ENCODE data around the gene PFN1.
A peak's percentile ranks its signal among the peaks of the same experiment; 100 is the strongest.

PFN1 gene

GRCh38 chr17:4941319-4941610 is 7.1 kb downstream of the PFN1 start:
- peak overlapping the region; percentile 95 for H3K4me3 ChIP-seq (ENCODE audit: low read depth, low read length)
- no peaks in the 10 kb centered on the region for H3K9me3 ChIP-seq (ENCODE audit: severe bottlenecking)
- H3K27me3 ChIP-seq (ENCODE audit: insufficient read depth, low read depth, severe bottlenecking): no peaks in the 10 kb centered on the region
- DNase-seq: no peak
- peak overlapping the region; percentile 97 for H3K27ac ChIP-seq
- no peak for TF ChIP-seq CTCF (IDR thresholded peaks at IDR 0.05; ENCODE audit: low read depth, low read length)
- peaks cover 65% of the 10 kb centered on the region for H3K36me3 ChIP-seq

- H3K4me3 ChIP-seq (ENCODE audit: low read depth, low read length): peak overlapping the region; percentile 95
- H3K27me3 ChIP-seq (ENCODE audit: insufficient read depth, low read depth, severe bottlenecking): no peaks in the 10 kb centered on the region
- peaks cover 60% of the 10 kb centered on the region for H3K36me3 ChIP-seq
- TF ChIP-seq CTCF (IDR thresholded peaks at IDR 0.05; ENCODE audit: low read depth, low read length): no peak
- peak overlapping the region; percentile 97 for H3K27ac ChIP-seq
- no peaks in the 10 kb centered on the region for H3K9me3 ChIP-seq (ENCODE audit: severe bottlenecking)
- peak; percentile 83 for DNase-seq
These were observed 7.6 kb downstream of the PFN1 start for GRCh38 chr17:4940555-4941318.

GRCh38 chr17:4939796-4940554 is 8.4 kb downstream of the PFN1 start, which contains the start of the genes RNF167 and SLC25A11:
TSS of gene RNF167 (plus strand) at chr17:4940268. CDS start at chr17:4940910, 642 bp downstream.
TSS of gene SLC25A11 (minus strand) at chr17:4940046. CDS start at chr17:4939910, 136 bp downstream.
- H3K36me3 ChIP-seq: peaks cover 52% of the 10 kb centered on the region
- H3K27ac ChIP-seq: peak within 1 kb of the TSS; percentile 97
- no peaks in the 10 kb centered on the region for H3K27me3 ChIP-seq (ENCODE audit: insufficient read depth, low read depth, severe bottlenecking)
- peak within 1 kb of the TSS; percentile 95 for H3K4me3 ChIP-seq (ENCODE audit: low read depth, low read length)
- DNase-seq: peak; percentile 92
- TF ChIP-seq CTCF (IDR thresholded peaks at IDR 0.05; ENCODE audit: low read depth, low read length): no peak
- H3K9me3 ChIP-seq (ENCODE audit: severe bottlenecking): no peaks in the 10 kb centered on the region

- TF ChIP-seq CTCF (IDR thresholded peaks at IDR 0.05; ENCODE audit: low read depth, low read length): no peak
- Histone ChIP-seq H3K4me3 (ENCODE audit: low read depth, low read length) (peak overlapping the region; percentile 95), H3K9me3 (ENCODE audit: severe bottlenecking) (no peaks in the 10 kb centered on the region), H3K36me3 (peaks cover 47% of the 10 kb centered on the region), H3K27me3 (ENCODE audit: insufficient read depth, low read depth, severe bottlenecking) (no peaks in the 10 kb centered on the region), H3K27ac (peak overlapping the region; percentile 97)
- DNase-seq: no peak
These were observed 8.9 kb downstream of the PFN1 start for GRCh38 chr17:4939546-4939795.

- H3K4me3 ChIP-seq (ENCODE audit: low read depth, low read length): peak overlapping the region; percentile 95
- DNase-seq: no peak
- H3K27me3 ChIP-seq (ENCODE audit: insufficient read depth, low read depth, severe bottlenecking): no peaks in the 10 kb centered on the region
- TF ChIP-seq CTCF (IDR thresholded peaks at IDR 0.05; ENCODE audit: low read depth, low read length): no peak
- H3K9me3 ChIP-seq (ENCODE audit: severe bottlenecking): no peaks in the 10 kb centered on the region
- H3K36me3 ChIP-seq: peaks cover 42% of the 10 kb centered on the region
- peak overlapping the region; percentile 97 for H3K27ac ChIP-seq
These were observed 9.4 kb downstream of the PFN1 start for GRCh38 chr17:4938688-4939545.
